ENCODE data around the gene KCND3.

DNA sequence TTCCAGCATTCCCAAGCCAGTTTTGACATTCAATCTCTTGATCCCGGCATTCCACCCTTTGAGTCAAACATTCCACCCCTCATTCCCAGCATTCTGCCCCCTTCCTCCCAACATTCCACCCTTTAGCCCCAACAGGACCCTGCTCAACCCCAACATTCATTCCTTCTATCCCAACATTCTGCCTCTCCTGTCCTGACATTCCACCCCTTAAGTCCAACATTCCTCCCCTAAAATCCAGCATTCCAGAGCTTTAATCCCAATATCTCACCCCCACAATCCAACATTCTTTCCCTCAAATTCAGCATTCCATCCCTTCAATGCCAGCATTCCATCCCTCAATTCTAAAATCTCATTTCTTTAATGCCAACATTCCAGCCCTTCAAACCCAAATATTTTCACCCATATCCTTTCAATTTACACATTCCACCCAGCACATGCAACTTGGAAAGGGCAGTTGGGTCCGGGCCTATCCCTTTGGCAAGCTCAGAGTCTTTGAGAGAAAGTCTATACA, 210.9 kb downstream of the KCND3 start:
- TF ChIP-seq EZH2 (IDR thresholded peaks at IDR 0.05; ENCODE audit: borderline replicate concordance, low read length) = no peak
- TF ChIP-seq CTCF (IDR thresholded peaks at IDR 0.05; ENCODE audit: low read length) = no peak
